H9 (cell line): ENCODE results near the gene TBC1D4. TPM values are rescaled to one million over a fixed set of nuclear protein-coding genes. Genes with fewer than 3 reads are reported as not detected.

Source experiments
- DNase-seq: peaks from one replicate; pipeline ENCODE4 v3.0.0-alpha.2; 2017
- H2AFZ ChIP-seq: one replicate; pipeline ENCODE4 v1.6.1; 2013; ENCODE audit warnings: mild to moderate bottlenecking, low read length, control low read depth, moderate library complexity
- H2AK5ac ChIP-seq: 2 replicates; pipeline ENCODE4 v1.6.1; 2013; ENCODE audit warnings: low read length, control low read depth, mixed read lengths; ENCODE audit not compliant: insufficient read length
- H2BK120ac ChIP-seq: one replicate; pipeline ENCODE4 v1.6.1; 2013; ENCODE audit warnings: low read depth, mild to moderate bottlenecking, low read length, control low read depth, inconsistent platforms; ENCODE audit not compliant: poor library complexity, severe bottlenecking
- H2BK12ac ChIP-seq: 2 replicates; pipeline ENCODE4 v1.6.1; 2013; ENCODE audit warnings: low read length, control low read depth, mixed read lengths, low read depth; ENCODE audit not compliant: insufficient read length
- H2BK15ac ChIP-seq: 2 replicates; pipeline ENCODE4 v1.6.1; 2013; ENCODE audit warnings: low read depth, low read length, control low read depth
- H2BK20ac ChIP-seq: one replicate; pipeline ENCODE4 v1.6.1; 2013; ENCODE audit warnings: low read depth, mild to moderate bottlenecking, low read length, control low read depth, inconsistent platforms; ENCODE audit not compliant: poor library complexity, severe bottlenecking
- H2BK5ac ChIP-seq: 2 replicates; pipeline ENCODE4 v1.6.1; 2013; ENCODE audit warnings: low read length, control low read depth, mixed read lengths; ENCODE audit not compliant: insufficient read length
- H3K14ac ChIP-seq: 2 replicates; pipeline ENCODE4 v1.6.1; 2013; ENCODE audit warnings: low read length, control low read depth; ENCODE audit not compliant: insufficient read depth
- H3K18ac ChIP-seq: 2 replicates; pipeline ENCODE4 v1.6.1; 2013; ENCODE audit warnings: low read depth, mild to moderate bottlenecking, mixed read lengths, low read length, control low read depth; ENCODE audit not compliant: insufficient read length
- H3K23ac ChIP-seq: 2 replicates; pipeline ENCODE4 v1.6.1; 2013; ENCODE audit warnings: low read length, control low read depth, mixed read lengths, low read depth; ENCODE audit not compliant: insufficient read length
- H3K23me2 ChIP-seq: 2 replicates; pipeline ENCODE4 v1.6.1; 2013; ENCODE audit warnings: low read depth, mild to moderate bottlenecking, mixed read lengths, low read length, control low read depth; ENCODE audit not compliant: insufficient read length, poor library complexity, severe bottlenecking
- H3K27ac ChIP-seq: 2 replicates; pipeline ENCODE4 v1.5.1; 2013; ENCODE audit warnings: low read length, control low read depth, mixed read lengths, low read depth; ENCODE audit not compliant: insufficient read length
- H3K27me3 ChIP-seq: 2 replicates; pipeline ENCODE4 v1.6.1; 2013; ENCODE audit warnings: low read length, control low read depth, inconsistent platforms; ENCODE audit not compliant: insufficient read depth
- H3K4ac ChIP-seq: 2 replicates; pipeline ENCODE4 v1.6.1; 2013; ENCODE audit warnings: low read depth, mild to moderate bottlenecking, control low read depth, inconsistent platforms, low read length, moderate library complexity
- H3K4me1 ChIP-seq: 2 replicates; pipeline ENCODE4 v1.6.1; 2013; ENCODE audit warnings: low read length, control low read depth, inconsistent platforms; ENCODE audit not compliant: insufficient read depth
- H3K4me2 ChIP-seq: 2 replicates; pipeline ENCODE4 v1.6.1; 2013; ENCODE audit warnings: low read length, control low read depth, mixed read lengths; ENCODE audit not compliant: insufficient read length, insufficient read depth
- H3K56ac ChIP-seq: 2 replicates; pipeline ENCODE4 v1.6.1; 2013; ENCODE audit warnings: low read depth, mild to moderate bottlenecking, mixed read lengths, low read length, control low read depth; ENCODE audit not compliant: insufficient read length
- H3K79me1 ChIP-seq: 2 replicates; pipeline ENCODE4 v1.6.1; 2013; ENCODE audit warnings: low read depth, mild to moderate bottlenecking, moderate library complexity, low read length, control low read depth, inconsistent platforms; ENCODE audit not compliant: insufficient read depth, poor library complexity, severe bottlenecking
- H3K79me2 ChIP-seq: 2 replicates; pipeline ENCODE4 v1.6.1; 2013; ENCODE audit warnings: low read length, control low read depth, inconsistent platforms; ENCODE audit not compliant: insufficient read depth
- H3K9ac ChIP-seq: 2 replicates; pipeline ENCODE4 v1.6.1; 2013; ENCODE audit warnings: low read length, control low read depth, mixed read lengths; ENCODE audit not compliant: insufficient read length; ENCODE audit errors: extremely low read depth
- H3K9me3 ChIP-seq: one replicate; pipeline ENCODE4 v1.6.1; 2013; ENCODE audit warnings: low read depth, low read length, inconsistent platforms; ENCODE audit not compliant: control insufficient read depth
- H3T11ph ChIP-seq: one replicate; pipeline ENCODE4 v1.6.1; 2013; ENCODE audit warnings: mild to moderate bottlenecking, low read length, control low read depth, inconsistent platforms
- H4K20me1 ChIP-seq: one replicate; pipeline ENCODE4 v1.6.1; 2013; ENCODE audit not compliant: control insufficient read depth, insufficient read length, insufficient read depth
- H4K5ac ChIP-seq: 2 replicates; pipeline ENCODE4 v1.6.1; 2013; ENCODE audit warnings: low read depth, mild to moderate bottlenecking, mixed read lengths, low read length, control low read depth; ENCODE audit not compliant: insufficient read length
- H4K8ac ChIP-seq: replicated peaks from 2 replicates; pipeline ENCODE4 v1.6.1; 2013; ENCODE audit warnings: low read length, control low read depth, mixed read lengths, low read depth; ENCODE audit not compliant: insufficient read length
- H4K91ac ChIP-seq: 2 replicates; pipeline ENCODE4 v1.6.1; 2013; ENCODE audit warnings: low read depth, mild to moderate bottlenecking, moderate library complexity, mixed read lengths, low read length, control low read depth; ENCODE audit not compliant: insufficient read length
- H3K27ac Mint-ChIP-seq, 3 experiments: 2 replicates in 2 of 3; 3 replicates in 1 of 3; pipeline ENCODE4 v1.8.0; 2020 to 2021; ENCODE audit warnings: mixed read lengths in 3 of 3, mild to moderate bottlenecking in 1 of 3, moderate library complexity in 1 of 3
- H3K27me3 Mint-ChIP-seq: 2 replicates; pipeline ENCODE4 v1.8.0; 2021; ENCODE audit warnings: low read depth, mild to moderate bottlenecking, moderate library complexity, mixed read lengths
- H3K36me3 Mint-ChIP-seq, 3 experiments: 2 replicates in 2 of 3; 3 replicates in 1 of 3; pipeline ENCODE4 v1.8.0; 2020 to 2021; ENCODE audit warnings: low read depth in 3 of 3, mixed read lengths in 3 of 3; ENCODE audit not compliant: insufficient read depth in 1 of 3
- H3K4me1 Mint-ChIP-seq, 2 experiments: 2 replicates each; pipeline ENCODE4 v1.8.0; 2020; ENCODE audit warnings: mixed read lengths in 2 of 2
- H3K4me3 Mint-ChIP-seq, 2 experiments: 2 replicates in 1 of 2; 3 replicates in 1 of 2; pipeline ENCODE4 v1.8.0; 2020 to 2021; ENCODE audit warnings: mild to moderate bottlenecking in 2 of 2, mixed read lengths in 2 of 2, moderate library complexity in 1 of 2
- H3K9me3 Mint-ChIP-seq, 2 experiments: 2 replicates in 1 of 2; 3 replicates in 1 of 2; pipeline ENCODE4 v1.8.0; 2020; ENCODE audit warnings: mild to moderate bottlenecking in 2 of 2, mixed read lengths in 2 of 2, moderate library complexity in 1 of 2
- WGBS: extraction: QIAGEN DNeasy Blood & Tissue Kit; methylation state at CpG from one replicate; pipeline ENCODE4 v1.1.7; 2013; ENCODE audit warnings: missing lambda C conversion rate, low lambda C conversion rate, mixed read lengths; ENCODE audit not compliant: insufficient read length; ENCODE audit errors: extremely low coverage; 5-methylcytosine and 5-hydroxymethylcytosine counted together
- total RNA-seq: library from RNA; stranded (reverse); gene quantifications from 2 replicates; pipeline ENCODE4 v1.2.1, GENCODE V29; 2021
- TF ChIP-seq, protein P1 (sequence below): fragments of 200-600 bp; sonication (generic); conservative IDR thresholded peaks from 3 replicates; pipeline ENCODE4 v1.8.0; 2021; ENCODE audit warnings: antibody characterized with exemption, mild to moderate bottlenecking

TBC1D4 gene
- total RNA-seq, 1 experiment from 2014 or later = 10.5 TPM

DNA sequence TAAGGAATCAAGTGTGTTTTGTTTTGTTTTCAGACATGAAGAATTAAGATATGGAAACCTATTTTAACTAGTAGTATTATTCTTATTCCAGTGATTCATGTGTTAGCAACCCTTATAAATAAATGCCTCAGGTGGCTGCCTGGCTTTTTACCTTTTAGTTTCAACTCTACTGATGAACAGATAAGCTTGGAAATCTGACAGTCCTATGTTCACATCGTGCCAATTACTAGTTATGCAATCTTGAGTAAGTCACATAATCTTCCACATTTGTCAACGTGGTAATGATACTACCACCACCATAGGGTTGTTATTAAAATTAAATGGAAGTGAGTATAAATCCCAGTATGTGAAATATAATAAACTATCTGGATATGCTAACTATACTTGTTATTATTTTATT, 64.3 kb downstream of the TBC1D4 start:
- H3T11ph ChIP-seq = no peak overlapping the region
- H3K9me3 ChIP-seq = no peaks in the 10 kb centered on the region
- H4K91ac ChIP-seq = no peak overlapping the region
- H2BK20ac ChIP-seq = no peak overlapping the region
- no peak overlapping the region for H3K23ac ChIP-seq
- H3K27ac ChIP-seq = no peak overlapping the region
- H2BK5ac ChIP-seq = no peak overlapping the region
- H4K20me1 ChIP-seq = no peaks in the 10 kb centered on the region
- Mint-ChIP-seq H3K4me3 (no peak overlapping the region), H3K4me1 (peaks cover 2 to 10% of the 10 kb centered on the region in 2 experiments; a peak in 3 of 4 replicates), H3K27me3 (no peaks in the 10 kb centered on the region), H3K27ac (no peak overlapping the region), H3K36me3 (no peaks in the 10 kb centered on the region; a peak in 1 of 7 replicates), H3K9me3 (no peaks in the 10 kb centered on the region)
- H3K23me2 ChIP-seq = no peaks in the 10 kb centered on the region
- no peaks in the 10 kb centered on the region for H3K27me3 ChIP-seq
- no peak overlapping the region for H3K9ac ChIP-seq
- H4K8ac ChIP-seq = no peak overlapping the region
- H3K79me1 ChIP-seq = peaks cover 8% of the 10 kb centered on the region
- no peak overlapping the region for H2AK5ac ChIP-seq
- H3K14ac ChIP-seq = no peak overlapping the region
- H3K4me1 ChIP-seq = no peaks in the 10 kb centered on the region
- no peak overlapping the region for H2BK15ac ChIP-seq
- no peak overlapping the region for H2BK12ac ChIP-seq
- no peak overlapping the region for H2AFZ ChIP-seq
- no peak overlapping the region for H4K5ac ChIP-seq
- H3K18ac ChIP-seq = no peak overlapping the region
- no peak for DNase-seq
- TF ChIP-seq, protein P1, sequence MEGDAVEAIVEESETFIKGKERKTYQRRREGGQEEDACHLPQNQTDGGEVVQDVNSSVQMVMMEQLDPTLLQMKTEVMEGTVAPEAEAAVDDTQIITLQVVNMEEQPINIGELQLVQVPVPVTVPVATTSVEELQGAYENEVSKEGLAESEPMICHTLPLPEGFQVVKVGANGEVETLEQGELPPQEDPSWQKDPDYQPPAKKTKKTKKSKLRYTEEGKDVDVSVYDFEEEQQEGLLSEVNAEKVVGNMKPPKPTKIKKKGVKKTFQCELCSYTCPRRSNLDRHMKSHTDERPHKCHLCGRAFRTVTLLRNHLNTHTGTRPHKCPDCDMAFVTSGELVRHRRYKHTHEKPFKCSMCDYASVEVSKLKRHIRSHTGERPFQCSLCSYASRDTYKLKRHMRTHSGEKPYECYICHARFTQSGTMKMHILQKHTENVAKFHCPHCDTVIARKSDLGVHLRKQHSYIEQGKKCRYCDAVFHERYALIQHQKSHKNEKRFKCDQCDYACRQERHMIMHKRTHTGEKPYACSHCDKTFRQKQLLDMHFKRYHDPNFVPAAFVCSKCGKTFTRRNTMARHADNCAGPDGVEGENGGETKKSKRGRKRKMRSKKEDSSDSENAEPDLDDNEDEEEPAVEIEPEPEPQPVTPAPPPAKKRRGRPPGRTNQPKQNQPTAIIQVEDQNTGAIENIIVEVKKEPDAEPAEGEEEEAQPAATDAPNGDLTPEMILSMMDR = no peak
- WGBS = no CpG with 5 or more reads among the region's 2 CpGs
- no peaks in the 10 kb centered on the region for H3K79me2 ChIP-seq
- no peak overlapping the region for H2BK120ac ChIP-seq
- H3K56ac ChIP-seq = no peak overlapping the region
- no peak overlapping the region for H3K4me2 ChIP-seq
- no peak overlapping the region for H3K4ac ChIP-seq
